ENCODE measurements around the gene C22orf23.

- TF ChIP-seq POLR2AphosphoS5 (IDR thresholded peaks at IDR 0.05; ENCODE audit: low read depth, low read length) (no peak), POLR2A (IDR thresholded peaks at IDR 0.05; ENCODE audit: low read depth, low read length) (no peak), TAF1 (IDR thresholded peaks at IDR 0.05; ENCODE audit: low read depth, low read length) (no peak), SPI1 (IDR thresholded peaks at IDR 0.05; ENCODE audit: low read depth, low read length) (no peak), POU2F2 (IDR thresholded peaks at IDR 0.05; ENCODE audit: low read depth, low read length) (no peak)
Observed at GRCh38 chr22:37967637-37968451, 14.4 kb upstream of the C22orf23 start.
